Fibroblast of skin of scalp (primary cell): ENCODE results near the gene SRSF2.
A peak's percentile ranks its signal among the peaks of the same experiment; 100 is the strongest.
"Not testable (repeated sequence)": the region's sequence is repeated elsewhere in the genome, so short reads cannot be mapped to it uniquely, and the experiment has no call there.

Source experiments
- DNase-seq: peaks from one replicate; pipeline ENCODE4 v3.0.0-alpha.2; 2013

Gene SRSF2

GRCh38 chr17:76737676-76738467, 741 bp upstream of the SRSF2 start, which contains the start of gene MFSD11:
TSS of gene MFSD11 (plus strand) at chr17:76738119. CDS start at chr17:76738353, 234 bp downstream.
- DNase-seq = peak; percentile 94

DNA sequence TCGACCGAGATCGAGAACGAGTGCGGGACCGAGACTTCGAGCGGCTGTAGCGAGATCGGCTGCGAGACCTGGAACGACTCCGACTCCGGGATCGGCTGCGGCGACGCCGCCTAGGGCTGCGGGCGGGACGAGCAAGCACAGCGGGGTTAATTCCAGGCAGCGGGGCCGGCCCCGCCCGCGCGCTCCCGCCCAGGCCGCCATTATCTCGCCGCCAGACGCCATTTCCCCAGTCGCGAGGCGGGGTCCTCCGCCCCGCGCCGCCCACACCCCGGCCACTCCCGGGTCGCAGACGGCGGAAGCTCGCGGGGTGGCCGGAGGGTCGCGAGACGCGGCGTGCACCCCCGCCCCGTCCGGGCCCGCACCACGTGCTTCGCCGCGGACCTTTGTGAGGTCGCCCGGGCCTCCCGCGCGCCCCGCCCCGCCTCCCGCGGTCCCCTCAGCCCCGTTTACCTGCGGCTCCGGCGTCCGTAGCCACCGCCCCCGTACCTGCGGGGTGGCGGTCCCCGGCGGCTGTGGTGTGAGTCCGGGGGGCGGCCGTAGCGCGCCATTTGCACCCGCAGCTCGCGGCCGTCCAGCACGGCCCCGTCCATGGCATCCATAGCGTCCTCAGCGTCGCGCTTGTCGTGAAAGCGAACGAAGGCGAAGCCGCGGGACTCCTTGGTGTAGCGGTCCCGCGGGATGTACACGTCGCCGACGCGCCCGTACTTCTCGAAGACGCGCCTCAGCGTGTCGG, 616 bp downstream of the SRSF2 start:
- peak; percentile 66 for DNase-seq

DNA sequence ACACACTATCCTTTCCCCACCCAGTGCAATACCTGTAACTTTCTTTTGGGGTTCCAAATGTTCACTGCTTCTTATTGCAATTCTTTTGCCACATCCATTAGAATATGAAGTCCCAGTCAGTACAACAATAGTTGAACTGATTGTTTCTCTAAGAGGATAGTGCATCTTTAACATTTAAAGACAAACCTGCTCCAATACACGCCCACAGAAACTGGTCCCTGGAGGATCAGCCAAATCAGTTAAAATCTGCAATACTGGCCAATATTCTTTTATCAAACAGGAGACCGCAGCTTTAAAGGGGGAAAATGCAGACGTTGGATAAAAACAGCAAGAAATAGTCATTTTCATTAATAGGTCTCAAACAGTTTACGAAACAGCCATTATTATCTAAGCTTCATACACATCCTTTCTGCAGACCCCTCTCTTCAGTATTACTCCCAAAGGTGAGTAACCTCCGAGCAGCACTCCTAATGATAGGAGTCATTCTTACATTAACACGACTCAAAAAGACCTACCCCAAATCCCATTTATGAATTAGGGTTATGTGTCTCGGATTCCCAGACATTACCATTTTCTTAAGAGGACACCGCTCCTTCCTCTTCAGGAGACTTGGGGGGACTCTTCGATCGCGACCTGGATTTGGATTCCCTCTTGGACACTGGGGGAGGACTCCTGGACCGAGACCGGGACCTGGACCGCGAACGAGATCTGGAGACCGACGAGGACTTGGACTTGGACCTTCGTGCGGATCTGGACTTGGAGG, 1.4 kb downstream of the SRSF2 start:
- DNase-seq = no peak

DNA sequence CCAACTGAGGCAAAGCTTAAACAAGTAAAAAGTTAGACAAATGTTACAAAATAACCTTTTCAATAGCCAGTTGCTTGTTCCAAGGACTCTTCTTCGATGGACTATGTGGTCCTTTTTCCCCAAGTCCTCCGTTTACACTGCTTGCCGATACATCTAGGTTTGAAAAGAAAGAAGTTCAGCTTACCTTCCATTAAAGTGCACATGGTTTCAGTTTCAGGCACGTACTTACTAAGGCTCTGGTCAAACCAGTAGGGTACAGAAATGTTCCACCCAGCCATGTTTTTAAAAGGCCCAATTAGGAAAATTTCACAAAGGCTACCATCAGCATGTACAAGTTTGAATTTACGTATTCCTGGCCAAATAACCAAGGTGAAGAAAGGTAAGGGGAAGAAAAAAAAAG, 2.1 kb downstream of the SRSF2 start:
- no peak for DNase-seq

DNA sequence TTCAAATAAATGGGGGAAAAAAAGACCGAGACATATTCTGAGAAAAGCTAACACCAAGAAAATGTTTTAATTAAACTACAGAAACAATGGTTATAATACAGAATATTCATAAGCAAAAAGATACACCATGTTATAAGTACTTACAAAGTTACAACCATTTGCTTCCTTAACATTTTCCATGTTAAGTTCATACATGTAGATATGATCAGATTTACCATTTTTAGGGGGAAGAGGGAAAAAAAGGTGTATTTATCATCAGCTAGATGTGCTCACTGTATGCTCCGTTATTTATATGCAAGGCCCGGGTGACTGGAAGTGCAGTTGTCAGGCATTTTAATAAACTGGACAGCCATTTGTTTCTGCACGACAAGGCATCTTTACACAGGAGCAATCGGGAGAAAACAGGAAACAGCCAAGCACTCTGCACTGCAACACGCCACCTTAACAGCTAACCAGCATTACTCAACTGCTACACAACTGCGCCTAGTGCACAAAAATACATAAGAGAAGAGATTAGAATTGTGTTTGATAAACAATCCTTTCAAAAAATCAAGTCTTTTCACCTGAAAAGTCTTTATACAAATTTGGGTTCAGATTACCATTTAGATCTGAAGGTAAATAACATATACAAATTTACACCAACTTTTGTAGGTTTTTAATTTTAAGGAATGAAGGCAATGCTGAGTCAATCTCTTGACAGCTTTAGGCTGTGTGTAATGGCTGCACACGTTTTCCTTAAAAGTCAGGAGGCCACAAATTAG, 2.9 kb downstream of the SRSF2 start:
- no peak for DNase-seq

DNA sequence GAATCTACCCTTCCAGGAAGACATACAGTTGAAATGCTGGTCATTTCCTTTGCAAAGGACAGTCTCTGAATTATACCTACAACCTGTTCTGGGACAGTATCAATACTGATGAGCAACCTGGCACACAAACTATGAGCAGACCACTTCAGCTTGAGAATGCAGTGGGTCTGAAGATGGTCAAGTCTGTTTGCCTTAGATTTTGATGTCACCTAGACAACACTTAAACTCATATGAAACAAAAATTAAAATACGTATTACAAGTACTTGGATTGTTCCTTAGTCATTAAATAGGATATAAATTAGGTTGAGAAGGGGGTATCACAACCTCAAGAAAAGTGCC, 3.5 kb downstream of the SRSF2 start:
- no peak for DNase-seq

GRCh38 chr17:76732734-76733617, 4.2 kb downstream of the SRSF2 start:
- DNase-seq = no peak

DNA sequence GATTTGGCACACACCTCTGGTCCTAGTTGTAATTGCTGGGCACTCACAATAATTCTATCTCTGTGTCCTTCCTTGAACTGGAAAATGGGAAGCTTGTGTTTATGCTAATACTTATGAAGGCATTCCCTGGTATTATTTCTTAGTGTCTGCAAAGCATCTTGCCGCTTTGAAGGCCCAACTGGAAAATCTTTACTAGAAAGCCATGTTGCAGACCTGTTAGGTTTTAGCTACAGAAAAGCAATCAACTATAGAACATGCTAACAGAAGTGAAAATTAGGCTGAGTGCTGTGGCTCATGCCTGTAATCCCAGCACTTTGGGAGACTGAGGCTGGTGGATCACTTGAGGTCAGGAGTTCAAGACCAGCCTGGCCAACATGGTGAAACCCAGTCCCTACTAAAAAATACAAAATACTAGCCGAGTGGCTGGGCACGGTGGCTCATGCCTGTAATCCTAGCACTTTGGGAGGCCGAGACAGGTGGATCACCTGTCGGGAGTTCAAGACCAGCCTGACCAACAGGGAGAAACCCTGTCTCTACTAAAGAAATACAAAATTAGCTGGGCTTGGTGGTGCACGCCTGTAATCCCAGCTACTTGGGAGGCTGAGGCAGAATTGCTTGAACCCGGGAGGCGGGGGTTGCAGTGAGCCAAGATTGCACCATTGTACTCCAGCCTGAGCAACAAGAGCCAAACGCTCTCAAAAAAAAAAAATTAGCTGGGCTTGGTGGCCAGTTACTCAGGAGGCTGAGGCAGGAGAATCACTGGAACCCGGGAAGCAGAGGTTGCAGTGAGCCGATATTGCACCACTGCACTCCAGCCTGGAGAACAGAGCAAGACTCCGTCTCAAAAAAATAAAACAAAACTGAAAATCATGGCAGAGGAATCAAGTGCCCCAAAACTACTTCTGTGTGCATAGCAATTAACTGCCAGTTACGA, 5.1 kb downstream of the SRSF2 start:
- not testable (repeated sequence) for DNase-seq

DNA sequence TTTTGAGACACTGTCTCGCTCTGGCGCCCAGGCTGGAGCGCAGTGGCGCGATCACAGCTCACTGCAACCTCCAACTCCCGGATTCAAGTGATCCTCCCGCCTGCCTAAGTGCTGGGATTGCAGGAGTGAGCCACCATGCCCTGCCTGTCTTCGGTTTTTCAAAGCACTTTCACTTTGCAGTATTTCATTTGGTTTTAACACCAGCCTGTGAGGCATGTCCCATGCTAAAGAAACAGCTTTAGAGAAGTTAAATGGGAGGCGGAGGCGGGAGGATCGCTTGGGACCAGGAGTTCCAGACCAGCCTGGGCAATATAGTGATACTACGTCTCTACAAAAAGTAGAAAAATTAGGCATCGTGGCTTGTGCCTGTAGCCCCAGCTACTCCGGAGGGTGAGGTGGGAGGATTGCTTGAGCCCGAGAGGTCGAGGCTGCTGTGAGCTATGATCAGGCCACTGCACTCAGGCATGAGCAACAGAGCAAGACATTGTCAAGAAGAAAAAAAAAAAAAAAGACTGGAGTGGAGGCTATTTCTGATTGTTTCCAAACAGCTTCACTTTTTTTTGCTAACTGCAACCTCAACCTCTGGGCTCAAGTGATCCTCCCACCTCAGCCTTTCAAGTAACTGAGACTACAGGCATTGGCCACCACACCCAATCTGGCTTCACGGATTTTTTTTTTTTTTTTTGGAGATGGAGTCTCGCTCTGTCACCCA, 9.2 kb downstream of the SRSF2 start:
- DNase-seq = no peak

GRCh38 chr17:76726776-76727718, 10.1 kb downstream of the SRSF2 start, which contains the start of gene METTL23:
TSS of gene METTL23 (plus strand) at chr17:76726839. CDS start at chr17:76729711, 2,872 bp downstream.
- DNase-seq = peak; percentile 73

DNA sequence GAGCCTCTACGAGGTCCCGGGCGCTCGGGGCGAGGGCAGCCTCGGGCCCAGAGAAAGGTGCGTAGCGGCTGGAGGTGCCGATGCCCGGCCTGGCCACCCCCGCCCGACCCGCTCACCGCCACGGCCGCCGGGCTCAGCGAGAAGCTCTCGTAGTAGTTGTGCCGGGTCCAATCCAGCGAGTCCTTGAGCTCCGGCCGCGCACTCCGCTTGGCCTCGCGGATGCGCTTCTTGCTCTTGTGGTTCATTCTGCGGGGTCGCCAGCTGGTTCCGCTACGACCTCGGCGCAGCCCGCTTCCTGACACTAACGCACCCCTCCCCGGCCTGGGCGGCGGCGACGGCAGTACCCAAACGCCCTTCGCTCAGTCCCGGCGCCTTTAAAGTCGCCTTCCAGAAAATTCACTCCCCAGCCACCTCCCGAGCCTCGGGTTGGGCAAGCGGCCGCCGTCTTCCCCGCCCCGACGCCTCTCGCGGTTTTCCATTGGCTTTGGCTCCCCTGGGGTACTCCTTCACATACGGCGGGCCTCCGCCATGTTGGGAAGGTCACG, 10.8 kb downstream of the SRSF2 start, which contains the start of gene JMJD6:
Gene JMJD6, minus strand, starts transcription at position 376 of the 545 bp plus-strand sequence. Its CDS starts 131 bp downstream, at position 245.
- DNase-seq = peak; percentile 98

GRCh38 chr17:76725580-76726230, 11.4 kb downstream of the SRSF2 start:
- peak; percentile 61 for DNase-seq

DNA sequence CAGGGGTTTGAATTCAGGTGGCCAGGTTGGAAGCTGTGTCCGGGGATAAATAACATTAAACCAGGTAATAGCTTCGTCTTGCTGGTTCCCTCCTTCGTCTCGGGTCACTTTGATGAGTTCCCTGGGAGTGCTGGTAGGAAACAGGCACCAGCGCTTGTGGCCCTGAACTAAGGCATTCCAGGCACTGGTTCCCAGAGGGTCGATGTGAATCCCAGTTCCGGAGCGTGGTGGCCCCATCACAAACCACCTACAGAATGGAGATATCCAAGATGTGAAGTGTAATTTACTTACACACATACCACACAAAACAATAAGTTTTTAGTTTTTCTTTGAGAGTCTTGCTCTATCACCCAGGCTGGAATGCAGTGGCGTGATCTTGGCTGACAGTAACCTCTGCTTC, 13.3 kb downstream of the SRSF2 start:
- DNase-seq = no peak

- not testable (repeated sequence) for DNase-seq
These were observed 14.2 kb downstream of the SRSF2 start for GRCh38 chr17:76722977-76723376.

DNA sequence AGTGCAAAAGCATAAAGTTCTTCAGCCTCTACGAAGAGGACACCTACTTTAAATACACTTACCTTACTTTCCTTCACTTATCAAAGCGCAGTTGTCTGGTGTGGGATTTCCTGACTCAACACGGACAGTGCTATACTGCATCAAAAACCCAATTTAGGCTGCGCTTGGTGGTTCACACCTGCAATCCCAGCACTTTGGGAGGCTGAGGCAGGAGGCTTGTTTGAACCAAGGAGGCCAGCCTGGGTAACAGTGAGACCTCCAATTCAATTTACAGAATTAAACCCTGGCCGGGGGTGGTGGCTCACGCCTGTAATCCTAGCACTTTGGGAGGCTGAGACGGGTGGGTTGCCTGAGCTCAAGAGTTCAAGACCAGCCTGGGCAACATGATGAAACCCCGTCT, 14.9 kb downstream of the SRSF2 start:
- no peak for DNase-seq

GRCh38 chr17:76721463-76721862, 15.7 kb downstream of the SRSF2 start:
- DNase-seq = no peak

DNA sequence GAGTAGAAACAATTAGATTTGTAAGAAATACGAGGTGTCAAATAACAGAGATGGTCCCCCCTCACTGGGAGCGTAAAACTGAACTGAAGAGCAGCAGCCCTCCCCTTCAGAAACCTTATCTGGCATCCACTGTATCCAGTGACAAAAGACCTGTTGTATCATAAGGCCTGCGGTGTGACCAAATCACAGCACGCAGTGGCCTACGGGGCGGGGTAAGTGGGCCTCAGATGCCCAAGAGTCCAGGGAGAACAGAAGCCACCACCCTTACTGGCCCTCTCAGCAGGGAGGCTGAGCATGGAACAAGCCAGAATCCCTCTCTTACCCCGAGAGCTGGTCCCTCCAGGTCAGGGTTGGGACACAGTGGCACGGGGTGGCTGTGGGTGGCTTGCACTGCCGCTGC, 16.2 kb downstream of the SRSF2 start:
- no peak for DNase-seq
